Measurements from ENCODE around the gene M6PR.

The M6PR gene

GRCh38 chr12:8949342-8950220, at the start of gene M6PR:
Gene M6PR (minus strand): TSS chr12:8949645. CDS start chr12:8946404, 3,241 bp downstream.
- H3K4me3 ChIP-seq (ENCODE audit: low read depth, low read length), result peak within 1 kb of the TSS; percentile 97
- peak; percentile 38; the same call in 1 of the 2 replicates for TF ChIP-seq CTCF (IDR thresholded peaks at IDR 0.05; ENCODE audit: low read depth, low read length)

GRCh38 chr12:8996682-8997405, 47.4 kb upstream of the M6PR start:
- no peak overlapping the region for H3K4me3 ChIP-seq (ENCODE audit: low read depth, low read length)
- TF ChIP-seq CTCF (IDR thresholded peaks at IDR 0.05; ENCODE audit: low read depth, low read length), result no peak

DNA sequence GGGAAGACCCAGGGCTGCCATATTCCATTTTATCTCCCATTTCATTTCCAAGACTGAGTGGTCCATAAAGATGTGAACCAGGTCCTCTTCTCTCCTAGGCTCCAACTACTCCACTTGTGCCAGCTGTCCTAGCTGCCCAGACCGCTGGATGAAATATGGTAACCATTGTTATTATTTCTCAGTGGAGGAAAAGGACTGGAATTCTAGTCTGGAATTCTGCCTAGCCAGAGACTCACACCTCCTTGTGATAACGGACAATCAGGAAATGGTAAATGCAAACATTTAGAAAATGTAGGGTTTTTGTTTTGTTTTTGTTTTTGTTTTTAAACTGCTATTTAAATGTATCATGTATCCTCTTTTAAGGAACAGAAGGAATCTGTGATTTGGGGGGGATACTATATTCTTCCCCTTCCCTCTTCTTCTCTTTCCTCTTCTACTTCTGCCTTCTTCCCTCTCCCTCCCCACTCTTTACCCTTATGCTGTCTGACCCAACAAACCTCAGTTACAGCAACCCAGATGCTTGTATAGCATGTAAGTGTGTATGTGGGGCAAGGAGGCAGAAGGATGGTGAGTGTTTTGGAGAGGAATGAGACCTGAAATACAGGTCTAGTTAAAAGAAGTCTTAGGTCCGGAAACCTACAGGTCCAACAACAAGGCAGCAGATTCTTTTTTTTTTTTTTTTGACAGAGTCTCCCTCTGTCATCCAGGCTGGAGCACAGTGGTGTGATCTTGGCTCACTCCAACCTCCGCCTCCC, 45.8 kb upstream of the M6PR start:
- no peak overlapping the region for H3K4me3 ChIP-seq (ENCODE audit: low read depth, low read length)
- no peak for TF ChIP-seq CTCF (IDR thresholded peaks at IDR 0.05; ENCODE audit: low read depth, low read length)

DNA sequence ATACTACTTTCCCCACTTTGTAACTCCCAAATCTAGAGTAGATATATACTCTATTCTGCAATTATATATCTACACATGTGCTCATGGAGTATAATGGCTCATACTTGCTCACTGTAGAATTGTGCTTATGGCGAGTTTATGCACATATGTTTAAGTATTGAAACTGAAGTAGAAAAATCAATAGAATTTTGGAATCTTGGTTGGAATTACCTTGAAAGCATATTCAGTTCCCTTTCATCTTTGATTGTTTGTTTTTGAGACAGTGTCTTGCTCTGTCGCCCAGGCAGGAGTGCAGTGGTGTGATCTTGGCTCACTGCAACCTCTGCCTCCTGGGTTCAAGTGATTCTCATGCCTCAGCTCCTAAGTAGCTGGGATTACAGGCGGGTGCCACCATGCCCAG, 44.4 kb upstream of the M6PR start:
- no peak overlapping the region for H3K4me3 ChIP-seq (ENCODE audit: low read depth, low read length)
- no peak for TF ChIP-seq CTCF (IDR thresholded peaks at IDR 0.05; ENCODE audit: low read depth, low read length)

GRCh38 chr12:8991371-8992345, 42.2 kb upstream of the M6PR start:
- no peak for TF ChIP-seq CTCF (IDR thresholded peaks at IDR 0.05; ENCODE audit: low read depth, low read length)
- H3K4me3 ChIP-seq (ENCODE audit: low read depth, low read length), result no peak overlapping the region

- no peak for TF ChIP-seq CTCF (IDR thresholded peaks at IDR 0.05; ENCODE audit: low read depth, low read length)
- H3K4me3 ChIP-seq (ENCODE audit: low read depth, low read length), result no peak within 1 kb of the TSS
Measured at GRCh38 chr12:8989413-8989812, 40.0 kb upstream of the M6PR start, which contains the start of gene KLRG1. Gene KLRG1 (plus strand): TSS chr12:8989546. CDS start chr12:8989636, 90 bp downstream.

All from WI38 (cell line).